ENCODE measurements around the gene KCNK13. TPM values are rescaled to one million over a fixed set of nuclear protein-coding genes. Genes with fewer than 3 reads are reported as not detected.

Gene KCNK13
- total and polyA plus RNA-seq, 2 of the 4 experiments (the other 2 are of a cell fraction), result not detected

- H3K4me2 ChIP-seq (ENCODE audit: low read depth, low read length), result no peak overlapping the region
- intact Hi-C loops (cut with micrococcal nuclease) (no loop called here), in situ Hi-C loops (cut with MboI; ENCODE audit: low sequenced_read_pairs) (no loop called here), dilution Hi-C loops (cut with HindIII; ENCODE audit: low sequenced_read_pairs, unreplicated experiment) (no loop called here)
- H4K5ac ChIP-seq (ENCODE audit: low read depth, low read length), result no peak overlapping the region
- H3K4ac ChIP-seq (ENCODE audit: low read depth, low read length), result no peak overlapping the region
- H3K36me3 ChIP-seq (ENCODE audit: control insufficient read depth, insufficient read depth, low read length), result no peaks in the 10 kb centered on the region
- no peak overlapping the region for H2AK5ac ChIP-seq (ENCODE audit: low read depth, low read length)
- no peaks in the 10 kb centered on the region for H3K9me3 ChIP-seq (ENCODE audit: control insufficient read depth, insufficient read depth, low read length)
- no CpG with 5 or more reads among the region's 5 CpGs for WGBS, 2 experiments (ENCODE audit: extremely low coverage in 2 of 2, insufficient read length in 1 of 2)
- no peak for TF ChIP-seq BHLHE40 (IDR thresholded peaks at IDR 0.05; ENCODE audit: low read depth, low read length)
- TF ChIP-seq FOS (IDR thresholded peaks at IDR 0.05; ENCODE audit: low read depth, low read length), result no peak
- TF ChIP-seq ELK1 (IDR thresholded peaks at IDR 0.05; ENCODE audit: borderline replicate concordance, low read depth, low read length), result no peak
- no peak for TF ChIP-seq CTCF (conservative IDR thresholded peaks at IDR 0.05; ENCODE audit: low read depth, low read length)
- TF ChIP-seq CEBPB (IDR thresholded peaks at IDR 0.05; ENCODE audit: low read depth, low read length), result no peak
- TF ChIP-seq SMC3 (IDR thresholded peaks at IDR 0.05; ENCODE audit: low read depth, low read length), result no peak
- TF ChIP-seq RAD21 (IDR thresholded peaks at IDR 0.05; ENCODE audit: low read length), result no peak
- no peak for TF ChIP-seq MAZ (IDR thresholded peaks at IDR 0.05; ENCODE audit: borderline replicate concordance, low read depth, low read length)
- no peak for TF ChIP-seq RFX5 (IDR thresholded peaks at IDR 0.05; ENCODE audit: low read depth, low read length)
- TF ChIP-seq CHD1 (IDR thresholded peaks at IDR 0.05; ENCODE audit: low read depth, low read length), result no peak
- TF ChIP-seq MAFK (IDR thresholded peaks at IDR 0.05; ENCODE audit: low read depth, low read length), result no peak
- no peak for TF ChIP-seq USF2 (IDR thresholded peaks at IDR 0.05; ENCODE audit: low read depth, low read length)
- no peak for TF ChIP-seq RCOR1 (IDR thresholded peaks at IDR 0.05; ENCODE audit: insufficient replicate concordance, low read length)
- H3K23ac ChIP-seq (ENCODE audit: low read depth, low read length), result no peak overlapping the region
- no peak overlapping the region for H4K91ac ChIP-seq (ENCODE audit: insufficient read depth, low read depth, low read length)
- no peaks in the 10 kb centered on the region for H3K9me1 ChIP-seq (ENCODE audit: insufficient read depth, low read length)
- H2AK9ac ChIP-seq (replicated peaks; ENCODE audit: low read depth, low read length, poor library complexity), result no peak overlapping the region
- ChIA-PET POLR2A (ENCODE audit: unreplicated experiment) (no interaction called here), CTCF (no interaction called here)
- BruUV-seq (replicated peaks), result no TSS peak
- H3K9ac ChIP-seq (ENCODE audit: low read depth, low read length), result no peak overlapping the region
- no peak overlapping the region for H2AFZ ChIP-seq (replicated peaks; ENCODE audit: low read length, poor library complexity)
- no peak overlapping the region for H2BK120ac ChIP-seq (ENCODE audit: low read depth, low read length)
- ATAC-seq (ENCODE audit: low read depth) (no peak), DNase-seq (no peak)
- no peak overlapping the region for H2BK5ac ChIP-seq (ENCODE audit: low read depth, low read length, poor library complexity, severe bottlenecking)
- H2BK15ac ChIP-seq (ENCODE audit: low read depth, low read length), result no peak overlapping the region
- no peaks in the 10 kb centered on the region for H3K79me1 ChIP-seq (ENCODE audit: low read depth in 1 of 2, low read length in 2 of 2)
- no peaks in the 10 kb centered on the region for H3K4me1 ChIP-seq (ENCODE audit: control insufficient read depth, insufficient read depth, low read length)
- no peak overlapping the region for H3K27ac ChIP-seq (ENCODE audit: insufficient read depth, low read length)
- H3K14ac ChIP-seq (replicated peaks; ENCODE audit: low read depth, low read length), result no peak overlapping the region
- H2BK20ac ChIP-seq (ENCODE audit: low read depth, low read length), result no peak overlapping the region
- H3K4me3 ChIP-seq (ENCODE audit: insufficient read depth, low read depth, low read length), result no peak overlapping the region
- no peak overlapping the region for H4K8ac ChIP-seq (ENCODE audit: low read depth in 2 of 2, low read length in 2 of 2)
- peaks cover 8% of the 10 kb centered on the region for H3K27me3 ChIP-seq (ENCODE audit: control insufficient read depth, insufficient read depth, low read length)
- no peak overlapping the region for H3K18ac ChIP-seq (ENCODE audit: low read depth, low read length)
- H3K56ac ChIP-seq (ENCODE audit: extremely low read depth, insufficient read depth, low read length), result no peak overlapping the region
- H4K20me1 ChIP-seq (ENCODE audit: insufficient read depth, low read length), result no peaks in the 10 kb centered on the region
Measured at GRCh38 chr14:90194706-90195105, 132.9 kb downstream of the KCNK13 start.
